HG03558 (cell line): ENCODE data around the gene VASN.

Experiments used
- ATAC-seq: cut with Tn5 transposase; IDR thresholded peaks from one replicate; pipeline ENCODE4 v1.9.1; 2021; ENCODE audit warnings: moderate number of reproducible peaks; ENCODE audit not compliant: unreplicated experiment; ENCODE audit errors: extremely low read depth

Gene VASN

GRCh38 chr16:4381935-4382794 is 10.5 kb downstream of the VASN start:
- no peak for ATAC-seq

GRCh38 chr16:4382795-4383357 is 11.2 kb downstream of the VASN start:
- ATAC-seq = no peak

GRCh38 chr16:4383591-4384444 is 12.2 kb downstream of the VASN start:
- no peak for ATAC-seq

GRCh38 chr16:4384509-4384942 is 12.9 kb downstream of the VASN start:
- ATAC-seq = no peak

GRCh38 chr16:4385066-4385788 is 13.6 kb downstream of the VASN start:
- ATAC-seq = no peak

GRCh38 chr16:4385789-4386450 is 14.3 kb downstream of the VASN start:
- no peak for ATAC-seq

- no peak for ATAC-seq
Observed at GRCh38 chr16:4386451-4386805, 14.8 kb downstream of the VASN start.

GRCh38 chr16:4386951-4387565 is 15.4 kb downstream of the VASN start:
- ATAC-seq = no peak

- no peak for ATAC-seq
Observed at GRCh38 chr16:4387781-4388180, 16.1 kb downstream of the VASN start.

- ATAC-seq = no peak
Observed at GRCh38 chr16:4388271-4389021, 16.8 kb downstream of the VASN start.

GRCh38 chr16:4389051-4389955 is 17.7 kb downstream of the VASN start:
- no peak for ATAC-seq

GRCh38 chr16:4390266-4391260 is 18.9 kb downstream of the VASN start:
- ATAC-seq = no peak

GRCh38 chr16:4391631-4392381 is 20.2 kb downstream of the VASN start:
- no peak for ATAC-seq

- ATAC-seq = no peak
Observed at GRCh38 chr16:4392382-4393239, 21.0 kb downstream of the VASN start.

GRCh38 chr16:4393240-4393600 is 21.6 kb downstream of the VASN start:
- ATAC-seq = no peak
